ENCODE results near the gene DHX9.
A peak's percentile ranks its signal among the peaks of the same experiment; 100 is the strongest.
"Not testable (repeated sequence)": the region's sequence is repeated elsewhere in the genome, so short reads cannot be mapped to it uniquely, and the experiment has no call there.

DHX9 gene

DNA sequence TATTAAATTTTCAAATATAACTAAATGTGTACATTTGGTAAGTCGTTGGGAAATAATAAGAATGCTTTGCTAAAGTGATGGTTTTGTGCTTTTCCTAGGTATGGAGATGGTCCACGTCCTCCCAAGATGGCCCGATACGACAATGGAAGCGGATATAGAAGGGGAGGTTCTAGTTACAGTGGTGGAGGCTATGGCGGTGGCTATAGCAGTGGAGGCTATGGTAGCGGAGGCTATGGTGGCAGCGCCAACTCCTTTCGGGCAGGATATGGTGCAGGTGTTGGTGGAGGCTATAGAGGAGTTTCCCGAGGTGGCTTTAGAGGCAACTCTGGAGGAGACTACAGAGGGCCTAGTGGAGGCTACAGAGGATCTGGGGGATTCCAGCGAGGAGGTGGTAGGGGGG lies 47.8 kb downstream of the DHX9 start:
- TF ChIP-seq ZFX (IDR thresholded peaks at IDR 0.05): no peak
- TF ChIP-seq, protein P1, sequence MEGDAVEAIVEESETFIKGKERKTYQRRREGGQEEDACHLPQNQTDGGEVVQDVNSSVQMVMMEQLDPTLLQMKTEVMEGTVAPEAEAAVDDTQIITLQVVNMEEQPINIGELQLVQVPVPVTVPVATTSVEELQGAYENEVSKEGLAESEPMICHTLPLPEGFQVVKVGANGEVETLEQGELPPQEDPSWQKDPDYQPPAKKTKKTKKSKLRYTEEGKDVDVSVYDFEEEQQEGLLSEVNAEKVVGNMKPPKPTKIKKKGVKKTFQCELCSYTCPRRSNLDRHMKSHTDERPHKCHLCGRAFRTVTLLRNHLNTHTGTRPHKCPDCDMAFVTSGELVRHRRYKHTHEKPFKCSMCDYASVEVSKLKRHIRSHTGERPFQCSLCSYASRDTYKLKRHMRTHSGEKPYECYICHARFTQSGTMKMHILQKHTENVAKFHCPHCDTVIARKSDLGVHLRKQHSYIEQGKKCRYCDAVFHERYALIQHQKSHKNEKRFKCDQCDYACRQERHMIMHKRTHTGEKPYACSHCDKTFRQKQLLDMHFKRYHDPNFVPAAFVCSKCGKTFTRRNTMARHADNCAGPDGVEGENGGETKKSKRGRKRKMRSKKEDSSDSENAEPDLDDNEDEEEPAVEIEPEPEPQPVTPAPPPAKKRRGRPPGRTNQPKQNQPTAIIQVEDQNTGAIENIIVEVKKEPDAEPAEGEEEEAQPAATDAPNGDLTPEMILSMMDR (conservative IDR thresholded peaks at IDR 0.05): no peak
- no peak overlapping the region for H3K27ac ChIP-seq

DNA sequence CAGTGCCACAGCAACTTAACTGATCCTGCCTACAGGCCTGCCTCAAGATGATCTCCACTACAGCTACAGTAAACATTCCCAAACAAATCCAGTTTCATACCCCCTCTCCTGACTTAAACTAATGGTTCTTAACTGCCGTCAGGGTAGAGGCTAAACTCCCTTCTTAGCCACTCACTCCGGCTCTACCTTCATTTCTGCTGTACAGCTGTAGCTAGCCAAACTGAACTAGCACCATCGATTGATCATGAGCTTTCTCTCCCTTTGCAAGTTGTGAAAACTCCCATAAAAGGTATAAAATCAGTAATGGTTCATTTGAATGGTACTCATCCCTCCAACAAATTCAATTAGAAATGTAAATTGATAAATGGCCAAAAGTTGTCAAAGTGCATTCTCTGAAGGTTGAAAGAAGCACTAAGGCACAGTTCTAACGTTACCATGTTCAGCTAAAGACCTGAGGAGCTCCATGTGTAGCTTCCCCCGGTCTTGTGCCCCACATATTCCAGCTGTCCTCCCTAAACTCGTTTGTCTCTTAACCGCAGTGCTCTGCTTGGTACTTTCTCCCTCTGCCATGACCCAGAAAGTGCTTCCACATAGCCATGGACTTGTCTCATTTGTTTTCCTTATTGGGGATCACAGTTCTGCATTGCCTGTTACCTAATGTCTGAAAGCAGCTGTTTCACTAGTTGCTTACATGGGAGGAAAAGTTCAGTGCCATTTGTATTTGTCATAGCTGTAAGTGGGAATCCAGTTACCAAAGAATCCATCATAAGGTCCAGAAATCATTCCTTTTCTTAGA lies 49.8 kb downstream of the DHX9 start:
- H3K27ac ChIP-seq: no peak overlapping the region
- TF ChIP-seq ZFX (IDR thresholded peaks at IDR 0.05): no peak
- TF ChIP-seq, protein P1 (conservative IDR thresholded peaks at IDR 0.05): no peak

DNA sequence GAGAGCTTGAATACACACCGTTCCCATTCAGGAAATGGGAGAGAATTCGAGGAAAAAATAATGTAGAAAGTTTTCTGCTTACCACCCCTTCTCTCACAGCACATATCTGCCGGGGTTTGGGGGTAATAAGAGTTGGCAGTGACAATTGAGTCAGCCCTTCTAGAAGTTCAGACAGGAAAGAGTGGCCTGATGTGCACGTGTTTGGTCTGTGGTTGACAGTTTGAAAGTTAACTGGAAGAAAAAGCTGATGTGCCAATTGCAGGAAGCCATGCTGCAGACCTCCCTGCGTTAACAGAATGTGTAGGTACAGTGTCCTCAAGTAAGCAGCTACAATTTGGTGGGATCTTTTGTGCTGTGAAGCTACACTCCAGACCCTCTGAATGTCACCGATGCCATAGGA lies 50.9 kb downstream of the DHX9 start:
- TF ChIP-seq ZFX (IDR thresholded peaks at IDR 0.05): no peak
- TF ChIP-seq, protein P1 (conservative IDR thresholded peaks at IDR 0.05): no peak
- H3K27ac ChIP-seq: no peak overlapping the region

- no peak for TF ChIP-seq ZFX (IDR thresholded peaks at IDR 0.05)
- TF ChIP-seq, protein P1 (conservative IDR thresholded peaks at IDR 0.05): no peak
- peak overlapping the region; percentile 13; the same call in 1 of the 2 replicates for H3K27ac ChIP-seq
Measured at GRCh38 chr1:182890927-182891610, 51.9 kb downstream of the DHX9 start.

- H3K27ac ChIP-seq: no peak overlapping the region
- no peak for TF ChIP-seq ZFX (IDR thresholded peaks at IDR 0.05)
- TF ChIP-seq, protein P1 (conservative IDR thresholded peaks at IDR 0.05): no peak
Measured at GRCh38 chr1:182897696-182898095, 58.5 kb downstream of the DHX9 start.

DNA sequence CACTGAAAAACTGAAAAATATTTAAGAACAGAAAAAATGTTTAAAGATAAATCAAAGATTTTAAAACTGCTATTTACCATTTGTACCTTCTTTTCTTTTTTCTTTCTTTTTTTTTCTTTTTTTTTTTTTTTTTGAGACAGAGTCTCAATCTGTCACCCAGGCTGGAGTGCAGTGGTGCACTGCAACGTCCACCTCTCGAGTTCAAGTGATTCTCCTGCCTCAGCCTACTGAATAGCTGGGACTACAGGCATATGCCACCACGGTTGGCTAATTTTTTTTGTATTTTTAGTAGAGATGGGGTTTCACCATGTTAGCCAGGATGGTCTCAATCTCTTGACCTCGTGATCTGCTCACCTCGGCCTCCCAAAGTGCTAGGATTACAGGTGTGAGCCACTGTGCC lies 62.8 kb downstream of the DHX9 start:
- not testable (repeated sequence) for H3K27ac ChIP-seq

GRCh38 chr1:182905321-182905720 lies 66.2 kb downstream of the DHX9 start:
- no peak for TF ChIP-seq ZFX (IDR thresholded peaks at IDR 0.05)
- TF ChIP-seq, protein P1 (conservative IDR thresholded peaks at IDR 0.05): no peak
- H3K27ac ChIP-seq: no peak overlapping the region
